MCF 10A (cell line): ENCODE data around the gene RELT. TPM values are rescaled to one million over a fixed set of nuclear protein-coding genes. Genes with fewer than 3 reads are reported as not detected.
A peak's percentile ranks its signal among the peaks of the same experiment; 100 is the strongest.

Source experiments
- BruUV-seq: library from RNA; stranded (reverse); fragments of 400-500 nt; replicated peaks from 2 replicates; lab custom pipeline; 2021; lab: Mats Ljungman, UMichigan
- CTCF ChIA-PET: fragments of 300-600 bp; sonication (Branson Sonifier 250); formaldehyde crosslinking; extraction: SDS; loops from one replicate; lab custom pipeline; 2021; ENCODE audit warnings: antibody characterized with exemption, inconsistent platforms; lab: Yijun Ruan, JAX
- POLR2A ChIA-PET: fragments of 300-600, 350-650 bp; sonication (Branson Sonifier 250); formaldehyde crosslinking; extraction: SDS; loops from one replicate; lab custom pipeline; 2020; ENCODE audit warnings: antibody characterized with exemption, inconsistent platforms; lab: Yijun Ruan, JAX
- DNase-seq: peaks from one replicate; pipeline ENCODE4 v3.0.0-alpha.2; 2018; ENCODE audit not compliant: unreplicated experiment
- H3K27ac Mint-ChIP-seq: one replicate; pipeline ENCODE4 v1.8.0; 2022; ENCODE audit warnings: mild to moderate bottlenecking, low read depth, mixed read lengths; ENCODE audit not compliant: unreplicated experiment
- H3K27me3 Mint-ChIP-seq: one replicate; pipeline ENCODE4 v1.8.0; 2022; ENCODE audit warnings: mixed read lengths; ENCODE audit not compliant: insufficient read depth, unreplicated experiment
- H3K36me3 Mint-ChIP-seq: one replicate; pipeline ENCODE4 v1.8.0; 2022; ENCODE audit warnings: mild to moderate bottlenecking, moderate library complexity, mixed read lengths; ENCODE audit not compliant: insufficient read depth, unreplicated experiment
- H3K4me1 Mint-ChIP-seq: one replicate; pipeline ENCODE4 v1.8.0; 2022; ENCODE audit warnings: mixed read lengths; ENCODE audit not compliant: insufficient read depth, unreplicated experiment
- H3K4me3 Mint-ChIP-seq: one replicate; pipeline ENCODE4 v1.8.0; 2022; ENCODE audit warnings: mild to moderate bottlenecking, moderate library complexity, mixed read lengths; ENCODE audit not compliant: unreplicated experiment
- H3K9me3 Mint-ChIP-seq: one replicate; pipeline ENCODE4 v1.8.0; 2022; ENCODE audit warnings: mixed read lengths; ENCODE audit not compliant: unreplicated experiment
- CTCF ChIP-seq: fragments of 200-600 bp; IDR thresholded peaks from one replicate; pipeline ENCODE4 v1.8.0; 2022; ENCODE audit warnings: antibody characterized with exemption, mild to moderate bottlenecking; ENCODE audit not compliant: unreplicated experiment
- intact Hi-C: fragments of 100-400 bp; cut with micrococcal nuclease; formaldehyde crosslinking; loops from 2 replicates; pipeline ENCODE4 v1.14.1; 2022
- total RNA-seq: library from RNA; stranded (reverse); gene quantifications from 2 replicates; pipeline ENCODE4 v1.2.3, GENCODE V29; 2022

RELT gene
- total RNA-seq, 1 experiment from 2014 or later = 8.4 TPM

- Mint-ChIP-seq H3K27me3 (no peaks in the 10 kb centered on the region), H3K9me3 (no peaks in the 10 kb centered on the region), H3K27ac (no peak overlapping the region), H3K4me3 (no peak overlapping the region), H3K36me3 (peaks cover 5% of the 10 kb centered on the region), H3K4me1 (peaks cover 24% of the 10 kb centered on the region)
- TF ChIP-seq CTCF = no peak
- BruUV-seq = no TSS peak
- CTCF ChIA-PET = interaction anchor here (0.6 to 2.7 kb wide), 21 partner anchors 9 to 921 kb away, joined by 3 to 23 read pairs (median 5); no protein-coding TSS in a partner anchor
- POLR2A ChIA-PET = interaction anchor here (0.6 to 0.9 kb wide), 2 partner anchors 15 to 1416 kb away, joined by 3 read pairs; no protein-coding TSS in a partner anchor
- no peak for DNase-seq
- intact Hi-C loops = loop anchor here (1.0 kb wide), 3 partner anchors 41 to 97 kb away; no protein-coding TSS in a partner anchor
Observed at GRCh38 chr11:73392108-73393010, 16.2 kb downstream of the RELT start.

- Mint-ChIP-seq H3K4me1 (peaks cover 20% of the 10 kb centered on the region), H3K4me3 (no peak overlapping the region), H3K36me3 (peaks cover 5% of the 10 kb centered on the region), H3K27ac (no peak overlapping the region), H3K27me3 (no peaks in the 10 kb centered on the region), H3K9me3 (no peaks in the 10 kb centered on the region)
- BruUV-seq = no TSS peak
- intact Hi-C loops = loop anchor here (1.0 kb wide), 3 partner anchors 42 to 98 kb away; no protein-coding TSS in a partner anchor
- TF ChIP-seq CTCF = no peak
- ChIA-PET POLR2A (interaction anchor here (0.6 to 1.6 kb wide), 6 partner anchors 16 to 1416 kb away, joined by 3 to 5 read pairs (median 3); no protein-coding TSS in a partner anchor), CTCF (interaction anchor here (0.6 to 2.7 kb wide), 20 partner anchors 9 to 922 kb away, joined by 3 to 23 read pairs (median 5); no protein-coding TSS in a partner anchor)
- no peak for DNase-seq
Observed at GRCh38 chr11:73393011-73393380, 16.8 kb downstream of the RELT start.

- no peak overlapping the region for H3K27ac Mint-ChIP-seq
- no peak overlapping the region for H3K4me3 Mint-ChIP-seq
- ChIA-PET POLR2A (interaction anchor here (0.6 to 1.6 kb wide), 6 partner anchors 17 to 458 kb away, joined by 3 to 5 read pairs (median 3); no protein-coding TSS in a partner anchor), CTCF (interaction anchor here (0.5 to 2.7 kb wide), 20 partner anchors 8 to 922 kb away, joined by 3 to 23 read pairs (median 5); no protein-coding TSS in a partner anchor)
- H3K4me1 Mint-ChIP-seq = peaks cover 14% of the 10 kb centered on the region
- DNase-seq = peak; percentile 78
- H3K36me3 Mint-ChIP-seq = peaks cover 5% of the 10 kb centered on the region
- no TSS peak for BruUV-seq
- no peaks in the 10 kb centered on the region for H3K9me3 Mint-ChIP-seq
- TF ChIP-seq CTCF = peak; percentile 55
- no peaks in the 10 kb centered on the region for H3K27me3 Mint-ChIP-seq
- intact Hi-C loops = loop anchor here (1.0 kb wide), 3 partner anchors 42 to 98 kb away; no protein-coding TSS in a partner anchor
Observed at GRCh38 chr11:73393479-73394415, 17.5 kb downstream of the RELT start.
